Stimulated activated CD4-positive, alpha-beta T cell treated with anti-CD3 and anti-CD28 coated beads, Interleukin-12 subunit alpha, Interleukin-12 subunit beta, amount 100 ng/mL, for 4 hours (primary cell): ENCODE data around the gene SETD2.
"Not testable (repeated sequence)": the region's sequence is repeated elsewhere in the genome, so short reads cannot be mapped to it uniquely, and the experiment has no call there.

ENCODE experiments used
- DNase-seq: peaks from one replicate; pipeline ENCODE4 v3.0.0-alpha.2; 2020

The SETD2 gene

DNA sequence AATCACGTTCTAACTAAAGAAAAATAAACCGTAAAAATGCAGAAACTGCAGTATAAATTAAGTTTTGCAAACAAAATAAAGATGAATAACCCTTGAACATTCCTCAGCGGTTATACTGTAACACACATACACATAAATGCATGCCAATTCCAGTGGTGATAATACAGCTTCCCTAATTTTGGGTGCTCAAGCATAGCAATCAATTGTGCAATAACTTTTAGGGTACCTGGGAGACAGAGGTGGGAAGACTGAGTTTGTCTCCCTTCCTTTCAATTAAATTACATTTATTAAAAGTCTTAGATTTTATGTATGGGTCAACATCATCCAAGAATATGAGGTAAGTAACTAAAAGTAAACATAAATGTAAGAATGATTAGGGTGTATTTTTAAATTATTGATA lies 71.8 kb downstream of the SETD2 start:
- DNase-seq: no peak

DNA sequence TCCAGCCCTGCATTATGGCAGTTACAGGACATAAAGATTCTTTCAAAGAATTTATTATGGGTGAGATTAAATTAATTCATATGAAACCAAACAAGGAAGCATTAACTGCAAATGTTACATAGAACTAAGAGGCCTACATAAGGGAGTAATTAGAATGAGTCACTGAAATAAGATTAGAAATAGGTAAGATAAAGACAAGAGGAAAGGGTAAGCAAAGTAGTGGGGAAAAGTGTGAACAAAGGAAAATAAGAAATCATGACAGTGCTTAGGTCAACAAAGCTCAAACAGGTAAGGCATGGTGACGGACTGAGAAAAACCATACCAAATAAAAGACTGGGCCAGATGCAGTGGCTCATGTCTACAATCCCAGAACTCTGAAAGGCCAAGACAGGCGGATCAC lies 74.3 kb downstream of the SETD2 start:
- no peak for DNase-seq

DNA sequence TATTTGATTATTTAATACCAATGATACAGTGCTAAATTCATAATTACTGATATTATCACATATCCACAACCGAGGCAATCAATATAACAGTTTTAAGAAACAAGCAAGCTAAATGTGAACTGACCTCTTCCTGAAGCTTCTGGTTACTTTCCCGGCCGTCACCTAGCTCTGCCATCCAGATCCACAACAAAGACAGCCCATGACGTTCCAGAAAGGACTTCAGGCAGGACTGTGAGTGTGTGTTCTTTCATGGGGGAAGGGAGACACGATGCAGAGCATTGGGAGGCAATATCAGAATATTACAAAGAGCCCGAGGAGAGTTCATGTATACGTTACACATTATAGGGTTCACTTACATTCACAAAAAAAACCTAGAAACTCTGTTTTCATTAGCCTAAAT lies 77.8 kb downstream of the SETD2 start:
- DNase-seq: no peak

- DNase-seq: no peak
Observed at GRCh38 chr3:47083786-47084185, 80.1 kb downstream of the SETD2 start.

- no peak for DNase-seq
Observed at GRCh38 chr3:47082519-47082918, 81.4 kb downstream of the SETD2 start.

GRCh38 chr3:47079432-47079831 lies 84.5 kb downstream of the SETD2 start:
- no peak for DNase-seq

DNA sequence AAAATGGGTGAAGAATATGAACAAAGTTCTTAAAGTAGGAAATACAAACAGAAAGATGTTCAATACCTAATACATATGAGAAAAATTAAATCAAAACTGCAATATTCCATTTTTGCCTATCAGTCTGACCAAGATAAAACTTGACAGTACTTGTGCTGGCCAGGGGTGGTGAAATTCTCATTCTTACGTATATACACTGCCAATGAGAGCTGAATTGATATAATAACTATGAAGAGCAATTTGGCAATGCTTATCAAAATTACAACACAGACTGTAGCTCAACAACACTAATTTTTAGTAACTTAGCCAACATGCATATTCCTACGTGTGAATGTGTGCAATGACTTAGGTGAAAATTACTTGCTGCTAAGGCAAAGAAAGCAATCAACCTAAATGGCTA lies 90.2 kb downstream of the SETD2 start:
- DNase-seq: no peak

DNA sequence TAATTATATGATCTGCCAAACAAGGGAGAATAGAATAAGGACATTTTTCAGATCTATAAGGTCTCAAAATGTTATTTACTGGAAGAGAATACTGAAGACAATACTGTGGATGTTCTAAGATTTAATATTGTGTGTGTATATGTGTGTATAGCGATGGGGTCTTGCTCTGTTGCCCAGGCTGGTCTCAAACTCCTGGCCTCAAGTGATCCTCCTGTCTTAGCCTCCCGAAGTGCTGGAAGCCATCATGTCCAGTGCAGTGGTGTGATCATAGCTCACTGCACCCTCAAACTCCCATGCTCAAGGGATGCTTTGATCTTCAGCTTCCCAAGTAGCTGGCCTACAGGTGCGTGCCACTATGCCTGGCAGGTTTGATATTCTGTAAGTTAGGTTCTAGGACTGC lies 93.1 kb downstream of the SETD2 start:
- DNase-seq: no peak

- DNase-seq: not testable (repeated sequence)
Observed at GRCh38 chr3:47066259-47066658, 97.7 kb downstream of the SETD2 start.

GRCh38 chr3:47065681-47066080 lies 98.2 kb downstream of the SETD2 start:
- DNase-seq: no peak

DNA sequence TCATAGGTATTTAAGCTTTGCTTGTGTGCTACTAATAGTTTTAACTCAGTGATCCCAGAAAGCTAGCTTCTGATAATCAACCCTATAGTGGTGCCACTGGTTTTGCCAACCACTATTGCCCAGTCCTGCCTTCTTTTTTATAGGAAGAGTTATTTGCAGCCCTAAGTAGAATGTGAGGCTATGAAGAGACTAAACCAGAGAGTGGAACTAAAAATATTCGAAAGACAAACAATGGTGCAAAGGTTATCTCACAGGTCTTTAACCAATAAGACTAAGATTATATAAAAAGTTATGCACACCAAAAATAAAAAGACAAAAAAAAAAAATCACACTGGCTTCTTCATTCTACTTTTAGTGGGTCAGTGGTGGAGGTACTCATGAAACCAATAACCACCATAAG lies 98.9 kb downstream of the SETD2 start:
- no peak for DNase-seq

GRCh38 chr3:47057212-47057671 lies 106.7 kb downstream of the SETD2 start:
- peak; percentile 15 for DNase-seq

GRCh38 chr3:47056705-47057104 lies 107.2 kb downstream of the SETD2 start:
- DNase-seq: no peak

GRCh38 chr3:47054412-47054811 lies 109.5 kb downstream of the SETD2 start:
- no peak for DNase-seq

GRCh38 chr3:47047673-47048072 lies 116.2 kb downstream of the SETD2 start:
- no peak for DNase-seq

DNA sequence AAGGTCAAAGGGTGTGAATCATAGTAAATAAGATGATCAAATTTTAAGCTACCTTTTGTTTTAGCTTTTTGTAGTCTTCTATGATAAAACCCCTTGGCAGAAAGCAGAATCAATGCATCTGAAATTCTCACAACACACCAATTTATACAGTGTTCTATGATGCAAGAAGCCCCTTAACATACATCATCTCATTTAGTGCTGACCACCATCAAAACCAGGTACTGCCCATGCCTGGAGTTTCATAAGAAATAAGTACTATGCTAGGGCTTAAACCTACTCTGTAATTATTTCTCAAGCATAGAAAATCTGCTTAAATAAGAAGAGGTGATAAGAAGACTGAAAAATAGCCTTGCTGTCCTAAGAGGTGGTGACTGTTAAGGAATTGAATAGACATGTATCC lies 116.8 kb downstream of the SETD2 start:
- no peak for DNase-seq

DNA sequence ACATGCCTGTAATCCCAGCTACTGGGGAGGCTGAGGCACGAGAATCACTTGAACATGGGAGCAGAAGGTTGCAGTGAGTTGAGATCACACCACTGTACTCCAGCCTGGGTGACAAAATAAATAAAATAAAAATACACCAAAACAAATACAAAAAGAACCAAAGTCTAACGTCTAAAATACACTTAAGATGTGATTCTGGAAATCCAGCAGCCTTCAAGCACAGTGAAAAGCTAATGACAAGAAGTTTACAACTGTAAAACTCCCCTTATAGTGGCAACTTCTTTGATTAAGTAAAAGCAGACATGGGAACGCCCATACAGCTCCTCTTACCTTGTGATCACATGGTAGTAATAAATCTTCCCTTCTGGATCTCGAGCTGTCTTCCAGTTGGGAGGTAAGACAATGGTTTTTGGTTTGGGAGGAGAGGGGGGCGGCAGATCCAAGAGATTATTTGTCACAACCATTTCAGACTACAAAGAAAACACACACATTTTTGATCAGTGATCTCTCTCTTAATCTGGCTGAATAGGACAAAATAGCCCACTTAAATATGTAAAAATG lies 121.6 kb downstream of the SETD2 start:
- no peak for DNase-seq

GRCh38 chr3:47041114-47041513 lies 122.8 kb downstream of the SETD2 start:
- no peak for DNase-seq

DNA sequence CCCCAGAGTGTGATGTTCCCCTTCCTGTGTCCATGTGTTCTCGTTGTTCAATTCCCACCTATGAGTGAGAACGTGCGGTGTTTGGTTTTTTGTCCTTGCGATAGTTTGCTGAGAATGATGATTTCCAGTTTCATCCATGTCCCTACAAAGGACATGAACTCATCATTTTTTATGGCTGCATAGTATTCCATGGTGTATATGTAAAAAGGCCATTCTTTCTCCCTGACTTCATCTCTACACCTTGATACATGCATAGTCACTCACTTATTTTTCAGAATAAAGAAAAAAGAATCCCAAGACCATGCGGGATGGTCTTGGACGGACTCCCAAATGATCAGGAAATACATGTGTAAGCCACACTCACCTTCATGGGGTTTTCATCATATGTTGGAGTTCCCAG lies 126.6 kb downstream of the SETD2 start:
- DNase-seq: not testable (repeated sequence)

GRCh38 chr3:47036145-47036544 lies 127.8 kb downstream of the SETD2 start:
- DNase-seq: no peak

- DNase-seq: no peak
Observed at GRCh38 chr3:47035645-47036044, 128.3 kb downstream of the SETD2 start.

DNA sequence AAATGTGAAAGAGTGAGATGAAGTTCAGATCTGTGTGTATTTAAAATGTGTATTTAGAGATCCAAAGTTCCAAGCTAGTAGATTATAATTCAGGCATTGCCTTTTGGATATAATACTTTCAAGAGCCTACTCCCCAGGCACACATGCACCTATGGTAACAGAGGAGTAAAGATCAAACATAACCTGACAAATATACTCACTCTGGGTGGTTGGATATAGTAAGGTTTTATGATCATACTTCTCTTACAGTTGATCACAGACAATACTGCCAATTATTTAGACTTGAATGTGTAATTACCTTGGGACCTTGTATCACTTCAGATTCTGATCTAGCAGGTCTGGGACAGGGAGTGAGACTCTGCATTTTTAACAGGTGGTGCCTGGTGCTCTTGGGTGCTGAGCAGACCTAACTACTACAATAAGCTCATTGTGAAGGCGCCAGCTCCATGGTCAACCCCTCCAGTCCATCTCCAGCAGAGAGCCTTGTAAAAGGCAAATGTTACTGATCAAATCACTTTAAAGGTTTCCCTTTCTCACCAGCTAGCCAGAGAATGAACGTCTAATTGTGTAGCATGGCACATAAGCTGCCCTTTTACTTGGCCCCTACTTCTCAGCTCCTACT lies 128.9 kb downstream of the SETD2 start:
- no peak for DNase-seq

DNA sequence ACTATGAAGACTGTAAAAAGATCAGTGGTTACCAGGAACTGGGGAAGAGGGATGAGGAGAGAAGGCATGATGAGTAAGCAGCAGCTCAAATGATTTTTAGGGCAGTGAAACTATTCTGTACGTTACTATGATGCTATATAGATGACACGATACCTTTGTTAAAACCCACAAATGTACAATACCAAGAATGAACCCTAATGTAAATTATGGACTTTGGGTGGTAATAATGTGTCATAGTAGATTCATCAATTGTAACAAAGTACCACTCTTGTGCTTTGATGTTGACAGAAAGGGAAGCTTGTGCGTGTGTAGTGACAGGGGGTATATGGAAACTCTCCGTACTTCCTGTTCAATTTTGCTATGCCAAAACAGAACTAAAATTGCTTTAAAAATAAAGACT lies 132.9 kb downstream of the SETD2 start:
- DNase-seq: not testable (repeated sequence)

- no peak for DNase-seq
Observed at GRCh38 chr3:47028667-47029066, 135.2 kb downstream of the SETD2 start.

- no peak for DNase-seq
Observed at GRCh38 chr3:47028146-47028545, 135.8 kb downstream of the SETD2 start.
